M059J (cell line): ENCODE measurements around the gene NFKBIA. TPM values are rescaled to one million over a fixed set of nuclear protein-coding genes. Genes with fewer than 3 reads are reported as not detected.
A peak's percentile ranks its signal among the peaks of the same experiment; 100 is the strongest.
"Not testable (repeated sequence)": the region's sequence is repeated elsewhere in the genome, so short reads cannot be mapped to it uniquely, and the experiment has no call there.

ENCODE experiments used
- DNase-seq: peaks from one replicate; pipeline ENCODE4 v3.0.0-alpha.2; 2012; ENCODE audit warnings: low read depth
- total RNA-seq: library from RNA; depleted of rRNA; stranded (reverse); fragments of >200 nt; shearing (Covaris generic); gene quantifications from 2 replicates; pipeline ENCODE4 v1.2.3, GENCODE V29; 2014; rRNA removed

Gene NFKBIA
- total RNA-seq, 1 experiment from 2014 or later: 103 TPM

- DNase-seq: no peak
Measured at GRCh38 chr14:35368583-35369392, 35.8 kb downstream of the NFKBIA start.

GRCh38 chr14:35368139-35368460 lies 36.4 kb downstream of the NFKBIA start:
- DNase-seq: no peak

GRCh38 chr14:35367056-35367372 lies 37.5 kb downstream of the NFKBIA start:
- no peak for DNase-seq

GRCh38 chr14:35366521-35366976 lies 38.0 kb downstream of the NFKBIA start:
- no peak for DNase-seq

- peak; percentile 86 for DNase-seq
Measured at GRCh38 chr14:35366056-35366451, 38.5 kb downstream of the NFKBIA start.

- peak; percentile 94 for DNase-seq
Measured at GRCh38 chr14:35365130-35366055, 39.2 kb downstream of the NFKBIA start.

DNA sequence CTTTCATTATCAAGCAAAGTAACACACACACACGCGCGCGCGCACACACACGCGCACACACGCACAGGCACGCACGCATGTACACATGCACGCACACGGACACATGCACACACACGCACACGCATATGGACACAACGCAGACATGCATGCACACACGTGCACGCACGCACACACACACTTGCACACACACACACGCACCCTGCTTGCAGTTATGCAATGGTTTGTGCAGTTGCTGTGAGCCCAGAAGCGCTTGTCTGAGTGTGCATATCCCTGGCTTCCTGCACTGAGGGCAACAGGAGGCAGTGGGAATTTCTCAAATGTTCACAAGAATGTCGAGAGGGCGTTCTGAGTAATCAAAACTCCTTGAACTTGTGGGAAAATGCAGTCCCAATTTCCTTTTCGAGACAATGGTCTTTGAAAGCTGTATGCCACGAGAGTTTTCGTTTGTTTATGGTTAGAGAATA lies 41.6 kb downstream of the NFKBIA start:
- DNase-seq: no peak

DNA sequence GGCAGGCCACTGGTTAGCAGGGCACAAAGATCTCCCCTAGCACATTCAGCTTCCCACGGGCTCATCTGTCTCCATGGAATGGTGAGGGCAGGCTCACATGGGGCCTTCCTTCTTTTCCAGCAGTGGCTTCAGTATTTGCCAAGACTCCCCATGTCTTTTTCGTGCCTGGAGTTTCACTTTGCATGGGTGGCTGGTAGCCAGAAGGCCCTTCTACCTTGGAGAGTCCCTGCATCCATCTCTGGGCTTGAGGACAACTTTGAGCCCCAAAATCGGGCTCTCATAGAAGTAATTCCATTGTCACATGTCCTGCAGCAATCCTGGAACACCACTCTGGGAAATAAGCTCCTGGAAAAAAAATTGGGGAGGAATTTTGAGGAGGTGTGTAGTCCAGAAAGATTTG lies 42.1 kb downstream of the NFKBIA start:
- DNase-seq: no peak

GRCh38 chr14:35361141-35361480 lies 43.4 kb downstream of the NFKBIA start:
- no peak for DNase-seq

DNA sequence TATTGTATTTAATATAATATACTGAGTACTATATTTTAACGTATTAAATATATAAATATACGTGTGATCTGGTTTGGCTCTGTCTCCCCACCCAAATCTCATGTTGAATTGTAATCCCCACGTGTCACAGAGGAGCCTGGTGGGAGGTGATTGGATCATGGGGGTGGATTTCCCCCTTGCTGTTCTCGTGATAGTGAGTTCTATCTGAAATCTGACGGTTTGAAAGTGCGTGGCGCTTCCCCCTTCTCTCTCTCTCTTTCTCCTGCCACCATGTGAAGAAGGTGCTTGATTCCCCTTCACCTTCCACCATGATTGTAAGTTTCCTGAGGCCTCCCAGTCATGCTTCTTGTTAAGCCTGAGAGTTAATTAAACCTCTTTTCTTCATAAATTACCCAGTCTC lies 44.9 kb downstream of the NFKBIA start:
- not testable (repeated sequence) for DNase-seq

DNA sequence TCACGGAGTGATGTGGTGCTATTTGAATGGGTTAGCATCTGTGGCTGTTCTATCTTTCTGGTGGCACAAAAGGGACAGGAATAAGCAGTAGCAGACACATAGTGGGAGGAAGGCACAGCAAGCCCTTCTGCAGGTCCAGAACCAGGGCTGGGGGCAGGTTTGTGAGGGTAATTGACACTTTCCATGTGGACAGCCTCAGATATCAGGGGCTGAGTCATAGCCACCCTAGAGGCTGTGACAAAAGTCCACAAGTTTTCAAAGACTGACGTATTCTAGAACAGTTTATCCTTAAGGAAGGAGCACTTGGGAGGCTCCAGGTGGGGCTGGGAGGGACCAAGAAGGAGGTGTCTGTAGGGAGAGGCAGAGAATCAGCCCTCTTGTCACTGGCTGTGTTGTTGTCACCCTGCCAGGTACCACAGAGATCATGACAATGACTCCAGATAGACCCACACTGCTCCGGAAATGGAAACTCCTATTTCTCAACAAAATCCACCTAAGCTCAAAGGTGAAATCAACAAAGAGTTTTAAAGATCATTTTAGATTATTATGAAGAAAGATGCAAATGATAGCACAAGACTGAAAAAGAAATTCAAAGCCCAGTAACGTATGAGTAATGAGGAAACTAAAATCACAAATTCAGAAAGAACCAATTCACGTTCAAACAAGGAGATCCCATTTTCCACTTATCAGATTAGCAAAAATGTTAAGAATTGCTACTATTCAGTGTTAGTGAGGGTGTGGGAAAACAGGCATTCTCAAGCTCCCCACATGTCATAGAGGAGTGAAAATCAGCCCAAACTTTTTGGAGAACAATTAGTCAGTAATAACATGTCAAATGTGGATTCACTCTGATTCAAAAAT lies 48.3 kb downstream of the NFKBIA start:
- DNase-seq: peak; percentile 54

GRCh38 chr14:35355235-35355634 lies 49.3 kb downstream of the NFKBIA start:
- not testable (repeated sequence) for DNase-seq

DNA sequence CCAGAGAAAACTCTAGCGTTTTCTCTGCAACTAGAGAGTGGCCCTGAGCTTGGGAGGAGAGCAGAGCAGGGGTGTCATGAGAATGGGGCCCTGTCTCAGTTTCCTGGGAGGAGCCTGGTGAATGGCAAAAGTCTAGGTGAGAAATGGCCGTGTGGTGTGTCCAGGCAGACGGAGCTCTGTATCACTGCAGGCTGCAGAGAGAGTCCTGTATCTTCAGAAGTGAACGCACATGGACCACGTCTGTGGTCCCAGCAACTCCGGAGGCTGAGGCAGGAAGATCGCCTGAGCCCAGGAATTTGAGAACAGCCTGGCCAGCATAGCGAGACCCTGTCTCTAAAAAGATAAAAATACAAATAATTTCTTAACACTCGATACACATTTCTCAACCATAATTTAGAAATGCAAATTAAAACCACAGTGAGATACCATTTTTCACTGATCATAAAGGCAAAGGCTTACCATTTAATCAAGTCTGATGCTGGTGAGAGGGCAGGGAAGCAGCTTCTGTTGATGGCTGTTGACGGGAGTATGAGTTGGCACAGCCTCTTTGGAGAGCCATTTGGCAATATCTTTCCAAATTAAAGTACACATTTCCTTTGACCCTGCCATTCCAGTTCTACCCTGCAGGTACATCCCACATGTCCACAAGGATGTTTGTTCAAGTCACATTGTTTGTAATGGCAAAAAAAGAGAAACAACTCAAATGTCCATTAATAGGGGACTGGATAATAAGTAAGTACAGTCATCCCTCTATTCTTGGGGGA lies 51.0 kb downstream of the NFKBIA start:
- no peak for DNase-seq

DNA sequence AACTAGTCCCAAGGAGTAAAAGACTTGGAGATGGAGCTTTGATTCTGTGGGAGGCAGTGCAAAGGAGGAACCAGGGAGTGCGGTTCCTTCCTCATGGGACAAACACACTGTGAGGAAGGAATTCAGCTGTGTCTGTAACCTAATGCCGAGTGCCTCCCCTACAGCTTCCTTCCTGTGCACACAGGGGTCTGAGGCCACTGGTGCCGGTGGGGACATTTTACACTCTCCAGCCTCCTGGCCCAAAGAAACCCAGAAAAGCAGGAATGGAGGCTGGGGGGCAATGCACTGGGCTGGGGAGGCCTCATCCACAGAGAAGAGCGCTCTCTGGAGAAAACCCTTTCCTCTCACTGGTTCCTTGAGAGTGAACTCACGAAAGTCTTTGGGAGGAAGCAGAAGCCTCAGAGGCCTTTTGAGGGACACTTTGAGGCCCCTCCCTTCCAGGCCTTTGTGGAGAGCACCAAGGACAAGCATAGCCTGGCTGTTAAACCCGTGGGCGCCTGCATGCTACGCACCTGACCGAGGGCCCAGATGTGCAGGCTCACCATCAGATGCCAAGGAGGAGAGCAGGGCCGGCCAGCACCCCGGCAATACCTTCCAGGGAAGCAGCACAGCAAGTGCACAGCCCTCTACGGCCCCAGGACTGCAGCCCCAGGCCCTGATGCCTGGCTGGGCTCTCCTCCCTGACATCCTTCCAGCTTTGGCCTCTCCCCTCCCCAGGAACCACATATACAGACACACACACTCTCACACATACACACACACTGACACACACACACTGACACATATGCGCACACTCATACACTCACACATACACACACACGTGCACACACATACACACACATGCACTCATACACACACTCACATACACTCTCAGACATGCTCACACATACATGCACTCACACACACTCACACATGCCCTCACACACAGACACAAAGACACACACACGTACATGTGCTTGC lies 52.0 kb downstream of the NFKBIA start:
- DNase-seq: no peak

GRCh38 chr14:35351897-35352273 lies 52.7 kb downstream of the NFKBIA start:
- no peak for DNase-seq

Other genes starting within 250 kb of the NFKBIA start
- gene PSMA6, start 112.4 kb downstream of the NFKBIA start, total RNA-seq: 378 and 505 TPM in 2 replicates
- gene INSM2, start 129.4 kb upstream of the NFKBIA start, total RNA-seq: not detected in 2 replicates